IPS-20b (cell line): ENCODE measurements around the gene IL1A.

Experiments used
- H3K27ac ChIP-seq: one replicate; pipeline ENCODE4 v1.5.1; 2013; ENCODE audit warnings: low read length
- H3K27me3 ChIP-seq: 2 replicates; pipeline ENCODE4 v1.6.1; 2013; ENCODE audit warnings: mild to moderate bottlenecking, low read length, inconsistent platforms; ENCODE audit not compliant: insufficient read depth
- H3K36me3 ChIP-seq: 2 replicates; pipeline ENCODE4 v1.6.1; 2013; ENCODE audit warnings: low read depth, mild to moderate bottlenecking, inconsistent platforms, low read length, moderate library complexity; ENCODE audit not compliant: insufficient read depth
- H3K4me1 ChIP-seq: 2 replicates; pipeline ENCODE4 v1.6.1; 2013; ENCODE audit warnings: mild to moderate bottlenecking, control low read depth, inconsistent platforms, low read length, moderate library complexity; ENCODE audit not compliant: insufficient read depth
- H3K4me3 ChIP-seq: 2 replicates; pipeline ENCODE4 v1.5.1; 2013; ENCODE audit warnings: mild to moderate bottlenecking, low read length, inconsistent platforms
- H3K9ac ChIP-seq: 2 replicates; pipeline ENCODE4 v1.6.1; 2013; ENCODE audit warnings: low read depth, mild to moderate bottlenecking, inconsistent platforms, low read length, moderate library complexity
- H3K9me3 ChIP-seq: 2 replicates; pipeline ENCODE4 v1.6.1; 2013; ENCODE audit warnings: mild to moderate bottlenecking, low read depth, low read length, inconsistent platforms; ENCODE audit not compliant: insufficient read depth

IL1A gene

DNA sequence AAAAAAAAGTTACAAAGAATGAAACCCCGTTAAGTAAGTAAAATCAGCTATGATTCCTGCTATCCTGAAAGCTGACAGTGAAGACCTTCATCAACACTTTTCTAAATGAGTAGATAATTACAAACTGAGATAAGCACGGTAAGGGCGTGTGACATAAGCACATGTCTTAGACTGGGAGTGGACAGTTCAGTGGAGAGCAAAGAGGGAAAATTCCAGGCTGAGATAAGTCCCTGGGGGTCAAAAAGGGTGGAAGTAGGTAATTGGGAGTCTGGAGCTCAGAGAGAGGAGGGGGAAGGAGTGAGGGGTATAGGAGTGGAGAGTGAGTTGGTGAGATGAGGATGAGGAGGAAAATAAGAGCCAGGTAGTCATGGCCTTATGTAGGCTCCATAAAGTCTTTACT, 4.4 kb upstream of the IL1A start:
- H3K27me3 ChIP-seq = no peaks in the 10 kb centered on the region
- no peaks in the 10 kb centered on the region for H3K9me3 ChIP-seq
- H3K4me1 ChIP-seq = peaks cover 17% of the 10 kb centered on the region; the same call in 1 of the 2 replicates
- no peak overlapping the region for H3K9ac ChIP-seq
- no peak overlapping the region for H3K27ac ChIP-seq
- H3K36me3 ChIP-seq = no peaks in the 10 kb centered on the region
- no peak overlapping the region for H3K4me3 ChIP-seq

DNA sequence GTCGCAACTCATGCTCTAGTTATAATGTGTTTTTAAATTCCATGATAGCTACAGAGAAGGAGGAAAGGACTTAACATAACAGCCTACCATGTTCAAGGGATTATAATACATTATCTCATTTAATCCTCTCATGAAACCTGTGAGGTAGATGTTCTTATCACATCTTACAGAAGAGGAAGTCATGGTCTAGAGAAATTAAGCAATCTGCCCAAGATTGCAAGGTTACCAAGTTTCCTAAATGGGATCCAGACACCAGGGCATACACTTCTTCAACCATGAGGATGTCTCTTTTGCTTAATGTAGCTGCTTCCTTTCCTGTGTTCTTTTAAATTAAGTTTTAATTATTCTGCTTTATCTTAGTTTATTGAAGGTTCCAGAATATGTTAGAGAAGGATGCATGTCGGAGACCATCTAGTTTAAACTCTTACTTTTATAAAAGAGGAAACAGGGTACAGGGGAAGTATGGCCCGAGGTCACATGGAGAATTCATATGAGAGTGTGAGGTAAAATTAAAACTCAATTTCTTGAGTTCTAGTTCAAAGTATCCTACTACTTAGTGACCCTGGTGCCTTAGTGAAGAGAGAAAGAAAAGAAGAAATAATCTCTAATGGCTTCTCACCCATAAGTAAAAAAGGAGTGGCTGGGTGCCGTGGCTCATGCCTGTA, 3.6 kb upstream of the IL1A start:
- Histone ChIP-seq H3K4me1 (peaks cover 17% of the 10 kb centered on the region; the same call in 1 of the 2 replicates), H3K36me3 (no peaks in the 10 kb centered on the region), H3K9ac (no peak overlapping the region), H3K27me3 (no peaks in the 10 kb centered on the region), H3K4me3 (no peak overlapping the region), H3K9me3 (no peaks in the 10 kb centered on the region), H3K27ac (no peak overlapping the region)

DNA sequence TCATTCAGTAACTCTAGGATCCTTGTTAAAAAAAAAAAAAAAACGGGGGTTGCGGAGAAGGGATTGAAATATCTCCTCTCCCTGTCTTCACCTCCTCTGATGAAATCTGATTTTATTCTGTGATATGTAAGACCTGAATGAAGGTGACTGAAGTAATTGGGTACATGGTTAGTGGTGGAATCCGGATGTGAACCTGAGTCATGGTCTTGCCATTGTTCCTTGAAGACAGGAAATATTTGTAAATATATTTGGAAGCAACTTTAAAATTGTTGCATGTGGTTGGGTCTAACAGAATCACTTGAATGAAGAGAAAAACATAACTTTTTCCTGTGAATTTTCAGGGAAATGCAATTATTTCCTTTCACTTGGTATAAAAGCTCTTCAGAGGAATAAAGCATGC, 3.0 kb upstream of the IL1A start:
- H3K27ac ChIP-seq = no peak overlapping the region
- no peak overlapping the region for H3K9ac ChIP-seq
- H3K4me3 ChIP-seq = no peak overlapping the region
- H3K36me3 ChIP-seq = no peaks in the 10 kb centered on the region
- H3K4me1 ChIP-seq = peaks cover 17% of the 10 kb centered on the region; the same call in 1 of the 2 replicates
- H3K27me3 ChIP-seq = no peaks in the 10 kb centered on the region
- H3K9me3 ChIP-seq = no peaks in the 10 kb centered on the region

DNA sequence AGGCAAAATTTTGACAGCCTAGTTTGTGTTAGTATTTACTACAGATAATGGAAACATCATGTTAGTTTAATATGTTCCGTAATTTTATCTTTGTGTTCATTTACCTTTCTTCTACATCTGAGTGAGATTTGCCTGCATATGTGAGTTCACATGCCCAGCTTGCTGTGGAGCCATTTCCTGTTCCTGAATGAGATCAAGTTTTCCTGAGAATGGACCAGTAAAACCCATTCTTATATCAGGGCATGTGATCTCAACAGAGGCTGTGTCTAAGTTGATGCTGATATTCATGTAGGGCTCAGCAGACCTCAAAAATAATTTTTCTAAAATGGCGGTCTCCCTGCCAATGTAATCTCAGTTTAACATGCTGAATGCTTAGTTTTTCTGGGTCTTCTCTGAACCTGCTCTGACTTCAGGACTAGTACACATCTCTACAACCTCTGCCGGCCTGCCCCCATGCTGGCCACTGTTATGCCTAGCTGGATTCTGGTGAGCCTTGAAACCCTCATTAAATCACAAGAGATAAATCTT, 1.0 kb downstream of the IL1A start:
- Histone ChIP-seq H3K4me3 (no peak overlapping the region), H3K36me3 (no peaks in the 10 kb centered on the region; the same call in 1 of the 2 replicates), H3K9me3 (no peaks in the 10 kb centered on the region), H3K27ac (no peak overlapping the region), H3K27me3 (no peaks in the 10 kb centered on the region), H3K9ac (no peak overlapping the region), H3K4me1 (peaks cover 13% of the 10 kb centered on the region; the same call in 1 of the 2 replicates)

DNA sequence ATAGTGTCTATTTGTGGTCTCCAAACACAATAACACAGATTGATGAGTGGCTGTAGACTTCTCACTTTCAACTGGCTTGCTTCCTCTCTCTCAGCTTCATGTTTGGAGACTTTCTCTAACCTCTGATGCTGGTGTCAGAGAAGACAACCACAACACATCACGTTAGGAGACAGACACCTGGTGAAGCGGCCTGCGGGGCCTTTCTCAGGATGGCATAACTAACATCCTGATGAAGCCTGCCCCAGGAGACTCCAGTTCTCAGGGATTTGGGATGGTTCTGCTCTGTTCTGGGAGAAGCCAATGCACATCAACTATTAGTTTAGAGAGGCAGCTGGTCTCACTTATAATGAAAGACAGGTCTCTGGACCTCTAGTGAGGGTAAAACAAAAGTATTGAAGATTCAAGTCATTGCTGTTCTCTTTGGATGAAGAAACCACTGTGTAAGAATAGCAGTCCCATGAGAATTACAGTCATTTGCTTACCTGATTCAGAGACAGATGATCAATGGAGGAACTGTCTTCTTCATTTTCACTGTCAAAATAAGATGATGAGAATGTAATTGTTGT, 2.0 kb downstream of the IL1A start:
- Histone ChIP-seq H3K4me3 (no peak overlapping the region), H3K4me1 (peaks cover 13% of the 10 kb centered on the region; the same call in 1 of the 2 replicates), H3K27ac (no peak overlapping the region), H3K36me3 (no peaks in the 10 kb centered on the region; the same call in 1 of the 2 replicates), H3K9me3 (no peaks in the 10 kb centered on the region), H3K27me3 (no peaks in the 10 kb centered on the region), H3K9ac (no peak overlapping the region)

DNA sequence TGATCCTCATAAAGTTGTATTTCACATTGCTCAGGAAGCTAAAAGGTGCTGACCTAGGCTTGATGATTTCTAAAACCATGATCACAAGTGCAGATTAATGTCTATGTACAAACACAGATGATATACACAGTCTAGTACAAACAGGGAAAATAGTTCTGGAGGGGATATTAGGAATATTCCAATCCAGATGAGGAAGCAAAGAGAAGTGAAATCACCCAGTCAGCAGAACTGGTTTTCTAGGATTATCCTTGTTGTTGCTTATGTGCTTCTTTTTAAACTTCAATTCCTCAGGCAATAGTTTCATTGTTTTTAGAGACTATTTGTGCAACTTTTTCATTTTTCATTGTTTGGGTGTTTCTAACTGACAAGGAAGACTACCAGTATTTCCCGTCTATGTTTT, 4.7 kb downstream of the IL1A start:
- H3K4me1 ChIP-seq = peaks cover 5% of the 10 kb centered on the region; the same call in 1 of the 2 replicates
- no peak overlapping the region for H3K4me3 ChIP-seq
- H3K9ac ChIP-seq = no peak overlapping the region
- H3K9me3 ChIP-seq = no peaks in the 10 kb centered on the region
- no peaks in the 10 kb centered on the region for H3K27me3 ChIP-seq
- H3K36me3 ChIP-seq = no peaks in the 10 kb centered on the region; the same call in 1 of the 2 replicates
- no peak overlapping the region for H3K27ac ChIP-seq

DNA sequence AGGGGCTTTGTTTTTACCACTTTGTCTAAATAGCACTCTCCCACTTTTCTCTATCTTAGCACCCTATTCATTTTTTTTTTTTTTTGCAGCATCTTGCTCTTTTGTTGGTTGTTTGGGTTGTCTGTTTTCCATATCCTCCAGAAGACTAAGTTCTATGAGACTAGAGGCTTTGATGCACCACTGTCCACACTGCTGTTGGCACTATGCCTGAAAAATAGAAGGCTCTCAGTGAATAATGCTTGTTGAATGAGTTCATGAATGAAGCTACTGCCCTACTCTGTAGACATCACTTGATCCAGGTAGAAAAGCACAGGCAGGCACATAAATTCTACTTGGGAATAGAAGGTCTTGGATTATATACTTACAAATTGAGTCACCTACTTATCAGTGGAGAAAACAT, 7.3 kb downstream of the IL1A start:
- Histone ChIP-seq H3K9ac (no peak overlapping the region), H3K27ac (no peak overlapping the region), H3K27me3 (no peaks in the 10 kb centered on the region), H3K4me1 (no peaks in the 10 kb centered on the region), H3K4me3 (no peak overlapping the region), H3K36me3 (no peaks in the 10 kb centered on the region; the same call in 1 of the 2 replicates), H3K9me3 (no peaks in the 10 kb centered on the region)

DNA sequence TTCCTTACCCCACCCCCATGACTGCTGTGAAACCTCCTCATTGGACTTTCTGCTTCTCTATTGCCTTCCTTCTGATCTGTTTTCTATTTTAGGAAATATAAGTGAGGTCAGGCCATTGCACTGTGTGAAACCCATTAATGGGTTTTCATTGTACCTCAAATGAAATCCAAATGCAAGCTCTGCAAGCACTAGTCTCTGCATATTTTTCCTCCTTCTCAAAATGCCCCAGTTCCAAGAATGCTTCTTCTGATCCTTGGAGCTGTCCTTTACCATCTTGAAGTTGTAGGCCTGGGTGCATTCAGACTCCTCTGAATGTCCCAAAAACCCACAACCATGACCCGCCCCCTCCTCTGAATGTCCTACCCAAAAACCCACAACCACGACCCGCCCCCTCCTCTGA, 8.2 kb downstream of the IL1A start:
- Histone ChIP-seq H3K9ac (no peak overlapping the region), H3K36me3 (no peaks in the 10 kb centered on the region; the same call in 1 of the 2 replicates), H3K4me1 (no peaks in the 10 kb centered on the region), H3K9me3 (no peaks in the 10 kb centered on the region), H3K27me3 (no peaks in the 10 kb centered on the region), H3K4me3 (no peak overlapping the region), H3K27ac (no peak overlapping the region)

DNA sequence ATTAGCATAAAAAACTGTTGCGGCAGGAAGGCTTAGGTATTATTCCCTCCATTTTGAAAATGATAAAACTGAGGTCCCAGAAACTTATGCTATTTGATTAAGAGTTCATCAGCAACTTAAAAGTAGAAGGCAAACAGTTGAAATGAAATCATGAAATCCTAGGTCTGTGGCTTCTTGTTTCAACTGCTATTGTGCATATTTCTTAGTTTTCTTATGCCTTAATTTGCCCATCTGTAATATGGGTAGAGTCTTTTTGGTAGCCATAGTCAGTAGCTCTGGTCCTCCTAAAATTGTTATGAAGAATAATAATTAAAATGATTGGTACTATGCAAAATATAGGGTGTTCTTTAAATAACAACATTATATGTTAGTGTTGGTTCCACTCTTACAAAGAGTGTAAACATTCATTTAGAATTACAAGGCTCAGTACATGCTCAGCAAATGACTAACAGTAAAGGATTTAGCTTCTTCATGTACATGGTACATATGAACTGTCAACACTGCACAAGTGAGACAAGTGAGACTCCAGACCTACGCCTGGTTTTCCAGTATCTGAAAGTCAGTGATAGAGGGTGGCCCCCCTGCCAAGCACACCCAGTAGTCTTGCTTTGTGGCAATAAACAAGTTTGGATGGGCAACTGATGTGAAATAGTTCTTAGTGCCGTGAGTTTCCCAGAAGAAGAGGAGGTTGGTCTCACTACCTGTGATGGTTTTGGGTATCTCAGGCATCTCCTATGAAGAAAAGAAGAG, 9.6 kb downstream of the IL1A start:
- Histone ChIP-seq H3K4me1 (no peaks in the 10 kb centered on the region), H3K9me3 (no peaks in the 10 kb centered on the region), H3K9ac (no peak overlapping the region), H3K36me3 (no peaks in the 10 kb centered on the region), H3K27ac (no peak overlapping the region), H3K27me3 (no peaks in the 10 kb centered on the region), H3K4me3 (no peak overlapping the region)

DNA sequence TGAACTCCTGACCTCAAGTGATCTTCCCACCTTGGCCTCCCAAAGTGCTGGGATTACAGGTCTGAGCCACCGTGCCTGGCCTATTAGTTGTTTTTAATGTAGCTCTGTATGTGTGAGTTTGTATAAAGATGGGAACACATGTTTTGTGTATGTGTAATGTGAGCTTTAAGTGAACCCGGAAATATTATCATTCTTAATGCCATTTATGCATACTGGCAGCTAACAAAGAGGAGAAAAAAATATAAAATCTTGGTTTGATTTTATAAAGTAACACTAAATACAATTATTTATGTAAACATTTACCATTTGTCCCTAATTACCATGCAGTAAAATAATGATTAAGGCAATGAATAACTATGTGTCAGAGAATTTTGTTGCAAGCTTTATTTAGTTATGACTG, 10.7 kb downstream of the IL1A start:
- no peaks in the 10 kb centered on the region for H3K27me3 ChIP-seq
- no peak overlapping the region for H3K27ac ChIP-seq
- H3K4me1 ChIP-seq = no peaks in the 10 kb centered on the region
- H3K9ac ChIP-seq = no peak overlapping the region
- H3K9me3 ChIP-seq = no peaks in the 10 kb centered on the region
- no peaks in the 10 kb centered on the region for H3K36me3 ChIP-seq
- H3K4me3 ChIP-seq = no peak overlapping the region

DNA sequence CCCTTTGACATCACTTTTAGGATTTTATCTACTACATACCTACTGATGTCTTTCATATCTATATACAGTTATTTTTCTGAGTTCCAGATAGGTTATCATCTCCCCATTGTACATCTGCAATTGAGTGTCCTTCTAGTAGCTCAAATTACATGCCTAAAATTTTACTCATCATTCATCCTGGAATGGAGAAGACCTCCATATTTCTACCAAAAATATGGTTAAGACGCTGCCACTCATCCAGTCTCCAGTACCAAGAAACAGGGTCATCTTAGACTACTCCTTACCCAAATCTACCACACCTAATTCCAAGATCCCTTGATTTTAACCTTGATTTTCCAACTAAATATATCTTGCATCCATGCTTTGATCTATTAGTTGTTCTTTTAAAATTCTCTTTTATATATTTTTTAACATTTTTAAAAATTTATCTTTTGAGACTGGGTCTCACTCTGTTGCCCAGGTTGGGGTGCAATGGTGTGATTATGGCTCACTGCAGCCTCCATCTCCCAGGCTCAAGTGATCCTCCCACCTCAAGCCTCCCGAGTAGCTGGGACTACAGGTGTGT, 11.3 kb downstream of the IL1A start:
- Histone ChIP-seq H3K27ac (no peak overlapping the region), H3K4me3 (no peak overlapping the region), H3K9me3 (no peaks in the 10 kb centered on the region)

More for the DNA sequence above, 11.3 kb downstream of the IL1A start:
- Histone ChIP-seq H3K36me3 (no peaks in the 10 kb centered on the region), H3K4me1 (no peaks in the 10 kb centered on the region), H3K27me3 (no peaks in the 10 kb centered on the region), H3K9ac (no peak overlapping the region)
